Central memory CD4-positive, alpha-beta T cell (primary cell): ENCODE results near the gene PRKG1.
"Not testable (repeated sequence)": the region's sequence is repeated elsewhere in the genome, so short reads cannot be mapped to it uniquely, and the experiment has no call there.

Experiments used
- DNase-seq: peaks from one replicate; pipeline ENCODE4 v3.0.0; 2022

Gene PRKG1

GRCh38 chr10:51729822-51730555, 655.7 kb downstream of the PRKG1 start:
- DNase-seq: no peak

GRCh38 chr10:51733057-51733456, 658.8 kb downstream of the PRKG1 start:
- no peak for DNase-seq

GRCh38 chr10:51743146-51743545, 668.9 kb downstream of the PRKG1 start:
- no peak for DNase-seq

- DNase-seq: no peak
These were observed 670.1 kb downstream of the PRKG1 start for GRCh38 chr10:51744235-51745000.

- no peak for DNase-seq
These were observed 671.1 kb downstream of the PRKG1 start for GRCh38 chr10:51745397-51745796.

GRCh38 chr10:51747216-51747615, 672.9 kb downstream of the PRKG1 start:
- no peak for DNase-seq

- no peak for DNase-seq
These were observed 674.7 kb downstream of the PRKG1 start for GRCh38 chr10:51748959-51749358.

- DNase-seq: no peak
These were observed 684.1 kb downstream of the PRKG1 start for GRCh38 chr10:51758366-51758765.

GRCh38 chr10:51758838-51759237, 684.6 kb downstream of the PRKG1 start:
- not testable (repeated sequence) for DNase-seq

- DNase-seq: no peak
These were observed 685.7 kb downstream of the PRKG1 start for GRCh38 chr10:51759896-51760534.

GRCh38 chr10:51760864-51761640, 686.8 kb downstream of the PRKG1 start:
- no peak for DNase-seq

- DNase-seq: no peak
These were observed 689.5 kb downstream of the PRKG1 start for GRCh38 chr10:51763746-51764145.

- no peak for DNase-seq
These were observed 691.1 kb downstream of the PRKG1 start for GRCh38 chr10:51765284-51765971.

- no peak for DNase-seq
These were observed 692.3 kb downstream of the PRKG1 start for GRCh38 chr10:51766423-51767102.

GRCh38 chr10:51767103-51767763, 692.9 kb downstream of the PRKG1 start:
- no peak for DNase-seq

GRCh38 chr10:51768886-51769465, 694.7 kb downstream of the PRKG1 start:
- DNase-seq: no peak

GRCh38 chr10:51770709-51771108, 696.4 kb downstream of the PRKG1 start:
- no peak for DNase-seq

- no peak for DNase-seq
These were observed 698.1 kb downstream of the PRKG1 start for GRCh38 chr10:51772387-51772786.

- no peak for DNase-seq
These were observed 699.4 kb downstream of the PRKG1 start for GRCh38 chr10:51773681-51774080.

- DNase-seq: no peak
These were observed 709.7 kb downstream of the PRKG1 start for GRCh38 chr10:51783941-51784340.
